AG10803 (cell line): ENCODE measurements around the gene RNF144B.

Experiments
- DNase-seq: peaks from one replicate; pipeline ENCODE4 v3.0.0; 2010; ENCODE audit warnings: low read depth
- H3K4me3 ChIP-seq: 2 replicates; pipeline ENCODE4 v1.5.1; 2011; ENCODE audit warnings: mild to moderate bottlenecking, low read length, control low read depth
- CTCF ChIP-seq: conservative IDR thresholded peaks from 2 replicates; pipeline ENCODE4 v1.5.1; 2011; ENCODE audit warnings: mild to moderate bottlenecking, low read length, control low read depth, inconsistent platforms

The RNF144B gene

GRCh38 chr6:18427296-18427695, 40.1 kb downstream of the RNF144B start:
- no peak for TF ChIP-seq CTCF
- no peak overlapping the region for H3K4me3 ChIP-seq
- DNase-seq: peak; percentile 17

- DNase-seq: no peak
- TF ChIP-seq CTCF: no peak
- no peak overlapping the region for H3K4me3 ChIP-seq
These were observed 42.6 kb downstream of the RNF144B start for GRCh38 chr6:18429655-18430297.

- no peak for TF ChIP-seq CTCF
- H3K4me3 ChIP-seq: no peak overlapping the region
- peak; percentile 10 for DNase-seq
These were observed 44.4 kb downstream of the RNF144B start for GRCh38 chr6:18431581-18431980.

GRCh38 chr6:18432180-18432579, 45.0 kb downstream of the RNF144B start:
- DNase-seq: peak; percentile 53
- no peak for TF ChIP-seq CTCF
- no peak overlapping the region for H3K4me3 ChIP-seq

- no peak for DNase-seq
- TF ChIP-seq CTCF: no peak
- no peak overlapping the region for H3K4me3 ChIP-seq
These were observed 45.5 kb downstream of the RNF144B start for GRCh38 chr6:18432619-18433018.

- DNase-seq: no peak
- no peak for TF ChIP-seq CTCF
- H3K4me3 ChIP-seq: no peak overlapping the region
These were observed 45.9 kb downstream of the RNF144B start for GRCh38 chr6:18433059-18433458.

GRCh38 chr6:18436341-18436740, 49.2 kb downstream of the RNF144B start:
- DNase-seq: no peak
- no peak overlapping the region for H3K4me3 ChIP-seq
- TF ChIP-seq CTCF: no peak
